Lung (tissue), 12 donors: ENCODE measurements around the gene TGM1. TPM values are rescaled to one million over a fixed set of nuclear protein-coding genes. Genes with fewer than 3 reads are reported as not detected.

ENCODE experiments used
- ATAC-seq: fragments of 200-7000 bp; cut with Tn5 transposase; one replicate; pipeline ENCODE4 v1.9.1; 2020; ENCODE audit warnings: moderate number of reproducible peaks; ENCODE audit not compliant: insufficient read depth, low FRiP score
- DNase-seq, 3 donors: peaks; one replicate each; pipeline ENCODE4 v3.0.0-alpha.2; 2013 to 2017
- H3K27ac ChIP-seq, 2 donors: one replicate each; pipeline ENCODE4 v1.5.1; 2013; ENCODE audit warnings: mild to moderate bottlenecking in 2 of 2, moderate library complexity in 2 of 2, control low read depth in 1 of 2, inconsistent platforms in 1 of 2, low read depth in 1 of 2, low read length in 1 of 2
- H3K27me3 ChIP-seq, 3 donors: one replicate each; pipeline ENCODE4 v1.5.1; 2013; ENCODE audit warnings: low read length in 2 of 3; ENCODE audit not compliant: control insufficient read depth in 3 of 3, insufficient read depth in 3 of 3
- H3K36me3 ChIP-seq, 4 donors: one replicate each; pipeline ENCODE4 v1.5.1; 2013; ENCODE audit warnings: low read length in 4 of 4, mild to moderate bottlenecking in 1 of 4, moderate library complexity in 1 of 4; ENCODE audit not compliant: control insufficient read depth in 4 of 4, insufficient read depth in 4 of 4
- H3K4me1 ChIP-seq, 5 donors: one replicate each; pipeline ENCODE4 v1.5.1; 2013; ENCODE audit warnings: low read length in 5 of 5, mild to moderate bottlenecking in 2 of 5, moderate library complexity in 1 of 5; ENCODE audit not compliant: control insufficient read depth in 5 of 5, insufficient read depth in 5 of 5
- H3K4me3 ChIP-seq: one replicate; pipeline ENCODE4 v1.5.1; 2013; ENCODE audit warnings: mild to moderate bottlenecking, control low read depth, moderate library complexity
- H3K9ac ChIP-seq, 2 donors: one replicate each; pipeline ENCODE4 v1.5.1; 2013; ENCODE audit warnings: low read length in 2 of 2, control low read depth in 1 of 2; ENCODE audit not compliant: insufficient read depth in 1 of 2
- H3K9me3 ChIP-seq, 4 donors: one replicate each; pipeline ENCODE4 v1.5.1; 2013; ENCODE audit warnings: low read length in 3 of 4, mild to moderate bottlenecking in 1 of 4, moderate library complexity in 1 of 4; ENCODE audit not compliant: control insufficient read depth in 4 of 4, insufficient read depth in 3 of 4
- whole genome bisulfite sequencing, 2 donors: extraction: QIAGEN DNeasy Blood & Tissue Kit; methylation state at CpG; one replicate each; pipeline ENCODE4 v1.1.7; 2013; 5-methylcytosine and 5-hydroxymethylcytosine counted together
- polyA plus RNA-seq, 2 donors: library from polyadenylated mRNA; stranded (reverse); fragments of 200-250 nt; gene quantifications; one replicate each; pipeline ENCODE4 v1.2.1, GENCODE V29; 2013
- total RNA-seq, 2 donors: library from RNA; depleted of rRNA in 1 of 2; stranded (reverse); fragments of >200 nt in 1 of 2; gene quantifications; one replicate each; pipeline ENCODE4 v1.2.1, GENCODE V29; 2014 to 2021
- TF ChIP-seq, protein P1 (sequence below): IDR thresholded peaks from 2 replicates; pipeline ENCODE4 v1.5.1; 2012; ENCODE audit warnings: mild to moderate bottlenecking; ENCODE audit errors: control extremely low read depth, extremely low read depth
- donor health status: control.
- donor health status: control.
- donor health status: Bipolar disorder and iron deficiency.
- donor health status: healthy.
- donor health status: DM: yes; HTN: yes; CAD: no.

Gene TGM1
- total and polyA plus RNA-seq, 4 donors: 1.9 to 11.3 (median 9.3) TPM

DNA sequence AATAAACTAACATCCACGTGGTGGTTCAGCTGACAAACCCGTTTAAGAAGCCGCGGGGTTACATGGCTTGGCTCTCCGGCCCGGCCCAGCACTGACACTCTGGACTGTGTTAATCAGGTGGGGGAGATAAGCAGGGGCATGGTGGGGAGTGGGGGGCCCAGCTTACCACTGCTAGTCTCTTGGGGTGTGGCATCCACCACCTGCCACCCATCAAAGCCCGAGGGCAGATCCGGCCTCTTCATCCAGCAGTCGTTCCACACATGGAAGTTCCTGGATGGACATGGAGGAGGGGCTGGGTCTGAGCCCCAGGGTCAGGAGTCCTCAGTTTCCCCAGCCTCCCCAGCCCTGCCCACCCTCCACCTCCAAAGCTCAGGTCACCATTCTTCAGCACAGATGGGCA lies 4.9 kb downstream of the TGM1 start:
- ATAC-seq: no peak
- Histone ChIP-seq H3K27me3 (no peaks in the 10 kb centered on the region), H3K9me3 (no peaks in the 10 kb centered on the region), H3K4me1 (peaks cover 0 to 11% (median 7%) of the 10 kb centered on the region in 5 donors), H3K36me3 (peaks cover 0 to 10% (median 0%) of the 10 kb centered on the region in 4 donors), H3K4me3 (no peak overlapping the region), H3K27ac (peak overlapping the region in 1 of 2 donors; percentile 59), H3K9ac (no peak overlapping the region)
- TF ChIP-seq, protein P1, sequence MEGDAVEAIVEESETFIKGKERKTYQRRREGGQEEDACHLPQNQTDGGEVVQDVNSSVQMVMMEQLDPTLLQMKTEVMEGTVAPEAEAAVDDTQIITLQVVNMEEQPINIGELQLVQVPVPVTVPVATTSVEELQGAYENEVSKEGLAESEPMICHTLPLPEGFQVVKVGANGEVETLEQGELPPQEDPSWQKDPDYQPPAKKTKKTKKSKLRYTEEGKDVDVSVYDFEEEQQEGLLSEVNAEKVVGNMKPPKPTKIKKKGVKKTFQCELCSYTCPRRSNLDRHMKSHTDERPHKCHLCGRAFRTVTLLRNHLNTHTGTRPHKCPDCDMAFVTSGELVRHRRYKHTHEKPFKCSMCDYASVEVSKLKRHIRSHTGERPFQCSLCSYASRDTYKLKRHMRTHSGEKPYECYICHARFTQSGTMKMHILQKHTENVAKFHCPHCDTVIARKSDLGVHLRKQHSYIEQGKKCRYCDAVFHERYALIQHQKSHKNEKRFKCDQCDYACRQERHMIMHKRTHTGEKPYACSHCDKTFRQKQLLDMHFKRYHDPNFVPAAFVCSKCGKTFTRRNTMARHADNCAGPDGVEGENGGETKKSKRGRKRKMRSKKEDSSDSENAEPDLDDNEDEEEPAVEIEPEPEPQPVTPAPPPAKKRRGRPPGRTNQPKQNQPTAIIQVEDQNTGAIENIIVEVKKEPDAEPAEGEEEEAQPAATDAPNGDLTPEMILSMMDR: no peak
- DNase-seq: no peak
- WGBS, 2 donors: 86 to 91% methylated on average over 9 of the region's 9 CpGs

DNA sequence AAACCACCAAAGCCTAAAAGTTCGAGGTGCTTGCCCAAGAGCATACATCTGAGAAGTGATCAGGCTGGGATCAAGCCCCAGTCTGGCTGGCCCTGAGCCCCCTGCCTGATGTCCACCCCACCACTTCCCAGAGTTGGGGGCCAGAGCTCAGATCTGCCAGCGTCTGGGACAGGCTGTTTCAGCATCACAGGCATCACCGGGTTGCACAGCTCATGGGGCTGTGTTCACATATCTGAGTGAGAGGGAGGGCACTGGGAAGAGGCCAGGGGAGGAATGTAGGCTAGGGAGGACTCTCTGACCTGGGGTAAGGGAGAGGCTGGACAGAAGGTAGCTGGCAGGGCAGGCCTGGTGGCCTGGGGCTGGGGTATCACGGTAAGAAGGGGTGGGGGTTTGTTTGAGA lies 6.0 kb downstream of the TGM1 start:
- no peak for DNase-seq
- Histone ChIP-seq H3K36me3 (peaks cover 0 to 18% (median 0%) of the 10 kb centered on the region in 4 donors), H3K9ac (no peak overlapping the region), H3K9me3 (no peaks in the 10 kb centered on the region), H3K4me1 (peaks cover 0 to 11% (median 7%) of the 10 kb centered on the region in 5 donors), H3K27me3 (no peaks in the 10 kb centered on the region), H3K27ac (no peak overlapping the region), H3K4me3 (no peak overlapping the region)
- WGBS, 2 donors: 73 to 79% methylated on average over 4 of the region's 4 CpGs
- ATAC-seq: no peak
- TF ChIP-seq, protein P1: no peak

DNA sequence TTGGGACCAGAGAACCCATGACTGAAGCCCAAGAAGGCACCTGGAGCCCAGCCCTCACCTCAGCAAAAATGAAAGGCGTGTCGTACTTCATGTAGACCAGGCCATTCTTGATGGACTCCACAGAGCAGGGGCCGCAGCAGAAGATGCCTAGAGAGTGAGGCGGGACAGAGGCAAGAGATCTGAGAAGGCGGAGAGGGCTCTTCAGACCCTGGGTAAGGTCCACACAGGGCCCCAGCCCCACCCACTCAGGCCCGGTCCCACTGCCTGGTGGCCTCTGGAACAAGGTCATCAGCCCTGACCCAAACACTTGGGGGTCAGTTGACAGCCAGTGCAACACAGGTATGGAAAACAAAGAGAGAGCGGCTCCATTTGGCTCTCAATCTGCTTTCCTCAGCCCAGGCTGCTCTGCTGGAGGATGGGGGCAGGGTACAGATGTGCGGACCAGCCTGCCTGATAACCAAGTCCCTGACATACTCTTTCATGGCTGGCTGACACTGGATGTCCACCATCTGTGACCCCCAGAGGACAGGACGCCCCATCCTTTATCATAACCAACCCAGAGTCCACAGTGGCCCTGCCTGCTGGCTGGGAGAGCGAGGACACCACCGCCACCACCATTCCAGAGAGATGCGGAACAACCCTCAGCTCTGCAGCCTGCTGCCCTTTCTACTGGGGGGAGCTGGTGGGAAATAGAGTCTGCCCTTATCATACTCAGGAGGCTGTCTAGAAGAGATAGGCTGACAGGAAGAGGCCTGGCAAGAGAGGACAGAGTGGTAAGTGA lies 6.9 kb downstream of the TGM1 start:
- Histone ChIP-seq H3K9me3 (no peaks in the 10 kb centered on the region), H3K9ac (no peak overlapping the region), H3K36me3 (peaks cover 0 to 18% (median 0%) of the 10 kb centered on the region in 4 donors), H3K27me3 (no peaks in the 10 kb centered on the region), H3K27ac (no peak overlapping the region), H3K4me3 (no peak overlapping the region), H3K4me1 (peaks cover 0 to 11% (median 7%) of the 10 kb centered on the region in 5 donors)
- no peak for ATAC-seq
- TF ChIP-seq, protein P1: no peak
- no peak for DNase-seq
- 92 to 94% methylated on average over 12 of the region's 12 CpGs for WGBS, 2 donors
